Small intestine (tissue), 7 donors: Measurements from ENCODE around the gene FIBIN. TPM values are rescaled to one million over a fixed set of nuclear protein-coding genes. Genes with fewer than 3 reads are reported as not detected.
"Not testable (repeated sequence)": the region's sequence is repeated elsewhere in the genome, so short reads cannot be mapped to it uniquely, and the experiment has no call there.

Experiments
- DNase-seq, 2 donors: peaks; one replicate each; pipeline versions ENCODE4 v3.0.0 to v3.0.0-alpha.2; 2013
- FAIRE-seq: peaks from 2 replicates; lab custom pipeline; 2012; peaks lifted over from hg19 to GRCh38; lab: Jason Lieb, UNC
- H3K27ac ChIP-seq, 3 donors: one replicate each; pipeline ENCODE4 v1.5.1; 2013; ENCODE audit warnings: low read length in 2 of 3, mild to moderate bottlenecking in 2 of 3, control low read depth in 1 of 3, inconsistent platforms in 1 of 3, low read depth in 1 of 3, moderate library complexity in 1 of 3
- H3K27me3 ChIP-seq, 3 donors: one replicate each; pipeline ENCODE4 v1.6.1; 2013; ENCODE audit warnings: low read length in 3 of 3, inconsistent platforms in 1 of 3; ENCODE audit not compliant: control insufficient read depth in 3 of 3, insufficient read depth in 3 of 3
- H3K36me3 ChIP-seq, 3 donors: one replicate each; pipeline ENCODE4 v1.6.1; 2013; ENCODE audit warnings: low read length in 3 of 3, inconsistent platforms in 1 of 3, low read depth in 1 of 3, mild to moderate bottlenecking in 1 of 3, moderate library complexity in 1 of 3; ENCODE audit not compliant: control insufficient read depth in 3 of 3, insufficient read depth in 2 of 3
- H3K4me1 ChIP-seq, 3 donors: one replicate each; pipeline ENCODE4 v1.6.1; 2013; ENCODE audit warnings: low read length in 2 of 3, inconsistent platforms in 1 of 3, low read depth in 1 of 3, mild to moderate bottlenecking in 1 of 3, moderate library complexity in 1 of 3; ENCODE audit not compliant: control insufficient read depth in 3 of 3, insufficient read depth in 2 of 3
- H3K4me3 ChIP-seq, 3 donors: one replicate each; pipeline ENCODE4 v1.5.1; 2013; ENCODE audit warnings: low read length in 3 of 3, control low read depth in 1 of 3, inconsistent platforms in 1 of 3, low read depth in 1 of 3, mild to moderate bottlenecking in 1 of 3, moderate library complexity in 1 of 3
- H3K9me3 ChIP-seq, 2 donors: one replicate each; pipeline ENCODE4 v1.6.1; 2013; ENCODE audit warnings: low read depth in 1 of 2, low read length in 1 of 2; ENCODE audit not compliant: control insufficient read depth in 2 of 2, insufficient read depth in 1 of 2
- WGBS, 3 donors: extraction: QIAGEN DNeasy Blood & Tissue Kit; methylation state at CpG; one replicate each; pipeline ENCODE4 v1.1.7; 2013; 5-methylcytosine and 5-hydroxymethylcytosine counted together
- polyA plus RNA-seq, 4 donors: library from polyadenylated mRNA; stranded (reverse) in 3 of 4; unstranded in 1 of 4; fragments of 200-250 nt in 3 of 4; fragments of 120-200 nt in 1 of 4; gene quantifications; one replicate each; pipeline versions ENCODE4 v1.2.1 to v1.2.3, GENCODE V29; 2013
- donor health status: healthy with polysubstance abuse.
- donor health status: control.
- donor health status: control.
- donor health status: Bipolar disorder and iron deficiency.
- donor health status: healthy.

FIBIN gene
- polyA plus RNA-seq, 4 donors: 6.1 to 15.5 TPM; not detected in 2

GRCh38 chr11:26964847-26965485 is 28.9 kb upstream of the FIBIN start:
- not testable (repeated sequence) for H3K4me3 ChIP-seq, FAIRE-seq, H3K27me3 ChIP-seq, DNase-seq, H3K36me3 ChIP-seq, H3K27ac ChIP-seq, H3K9me3 ChIP-seq, H3K4me1 ChIP-seq
- 89 to 94% (median 94%) methylated on average over 25 to 32 of the region's 32 CpGs for WGBS, 3 donors

GRCh38 chr11:26971961-26972360 is 22.0 kb upstream of the FIBIN start:
- DNase-seq (no peak), FAIRE-seq (no peak)
- Histone ChIP-seq H3K27me3 (no peaks in the 10 kb centered on the region), H3K9me3 (no peaks in the 10 kb centered on the region), H3K4me3 (no peak overlapping the region), H3K36me3 (no peaks in the 10 kb centered on the region), H3K4me1 (no peaks in the 10 kb centered on the region), H3K27ac (no peak overlapping the region)
- 65 to 78% (median 67%) methylated on average over 2 of the region's 2 CpGs for WGBS, 3 donors

GRCh38 chr11:26974069-26974783 is 19.7 kb upstream of the FIBIN start:
- no peaks in the 10 kb centered on the region for H3K4me1 ChIP-seq
- DNase-seq: no peak
- H3K27me3 ChIP-seq: no peaks in the 10 kb centered on the region
- H3K9me3 ChIP-seq: peaks cover 0 to 3% of the 10 kb centered on the region in 2 donors
- WGBS, 3 donors: 62 to 76% (median 66%) methylated on average over 3 of the region's 3 CpGs
- no peak overlapping the region for H3K27ac ChIP-seq
- no peak overlapping the region for H3K4me3 ChIP-seq
- H3K36me3 ChIP-seq: no peaks in the 10 kb centered on the region
- FAIRE-seq: no peak

GRCh38 chr11:26974996-26975395 is 18.9 kb upstream of the FIBIN start:
- Histone ChIP-seq H3K27me3 (no peaks in the 10 kb centered on the region), H3K36me3 (no peaks in the 10 kb centered on the region), H3K9me3 (peaks cover 0 to 3% of the 10 kb centered on the region in 2 donors), H3K4me1 (no peaks in the 10 kb centered on the region), H3K27ac (no peak overlapping the region), H3K4me3 (no peak overlapping the region)
- FAIRE-seq: no peak
- WGBS, 3 donors: 35 to 45% (median 44%) methylated on average over 2 of the region's 2 CpGs
- DNase-seq: no peak

- 68 to 72% (median 70%) methylated on average over 5 of the region's 5 CpGs for WGBS, 3 donors
- Histone ChIP-seq H3K27ac (no peak overlapping the region), H3K4me1 (no peaks in the 10 kb centered on the region), H3K27me3 (no peaks in the 10 kb centered on the region), H3K9me3 (peaks cover 0 to 3% of the 10 kb centered on the region in 2 donors), H3K36me3 (no peaks in the 10 kb centered on the region), H3K4me3 (no peak overlapping the region)
- DNase-seq: no peak
- FAIRE-seq: no peak
Measured at GRCh38 chr11:26976389-26976788, 17.5 kb upstream of the FIBIN start.

GRCh38 chr11:26977209-26977608 is 16.7 kb upstream of the FIBIN start:
- WGBS, 3 donors: 91 to 93% (median 92%) methylated on average over 12 to 15 of the region's 15 CpGs
- DNase-seq, FAIRE-seq: not testable (repeated sequence)

GRCh38 chr11:26983645-26984044 is 10.3 kb upstream of the FIBIN start:
- H3K9me3 ChIP-seq: peaks cover 0 to 6% of the 10 kb centered on the region in 2 donors
- no peaks in the 10 kb centered on the region for H3K4me1 ChIP-seq
- H3K27me3 ChIP-seq: no peaks in the 10 kb centered on the region
- 61 to 68% (median 67%) methylated on average over 6 of the region's 6 CpGs for whole genome bisulfite sequencing, 3 donors
- H3K4me3 ChIP-seq: no peak overlapping the region
- no peaks in the 10 kb centered on the region for H3K36me3 ChIP-seq
- FAIRE-seq (no peak), DNase-seq (no peak)
- H3K27ac ChIP-seq: no peak overlapping the region

More at GRCh38 chr11:26977209-26977608, 16.7 kb upstream of the FIBIN start:
- not testable (repeated sequence) for H3K4me3 ChIP-seq, H3K27me3 ChIP-seq, H3K36me3 ChIP-seq, H3K27ac ChIP-seq, H3K4me1 ChIP-seq, H3K9me3 ChIP-seq

GRCh38 chr11:26985470-26985869 is 8.4 kb upstream of the FIBIN start:
- 13 to 32% (median 21%) methylated on average over 1 of the region's 1 CpG for WGBS, 3 donors
- Histone ChIP-seq H3K36me3 (no peaks in the 10 kb centered on the region), H3K27ac (no peak overlapping the region), H3K4me1 (no peaks in the 10 kb centered on the region), H3K9me3 (peaks cover 0 to 3% of the 10 kb centered on the region in 2 donors), H3K27me3 (no peaks in the 10 kb centered on the region), H3K4me3 (no peak overlapping the region)
- FAIRE-seq (no peak), DNase-seq (no peak)
